Astrocyte of the spinal cord (primary cell): Measurements from ENCODE around the gene SESTD1.
"Not testable (repeated sequence)": the region's sequence is repeated elsewhere in the genome, so short reads cannot be mapped to it uniquely, and the experiment has no call there.

Experiments used
- DNase-seq: peaks from one replicate; pipeline ENCODE4 v3.0.0; 2011; ENCODE audit warnings: low read depth, low spot score
- H3K4me3 ChIP-seq: 2 replicates; pipeline ENCODE4 v1.5.1; 2011; ENCODE audit warnings: low read depth, mild to moderate bottlenecking, low read length, moderate library complexity
- CTCF ChIP-seq: IDR thresholded peaks from 2 replicates; pipeline ENCODE4 v1.5.1; 2012; ENCODE audit warnings: low read depth, mild to moderate bottlenecking, low read length, inconsistent platforms
- in situ Hi-C: cut with HindIII; loops from 2 replicates; pipeline ENCODE4 v1.10.0; 2017; ENCODE audit warnings: low sequenced_read_pairs

Gene SESTD1

DNA sequence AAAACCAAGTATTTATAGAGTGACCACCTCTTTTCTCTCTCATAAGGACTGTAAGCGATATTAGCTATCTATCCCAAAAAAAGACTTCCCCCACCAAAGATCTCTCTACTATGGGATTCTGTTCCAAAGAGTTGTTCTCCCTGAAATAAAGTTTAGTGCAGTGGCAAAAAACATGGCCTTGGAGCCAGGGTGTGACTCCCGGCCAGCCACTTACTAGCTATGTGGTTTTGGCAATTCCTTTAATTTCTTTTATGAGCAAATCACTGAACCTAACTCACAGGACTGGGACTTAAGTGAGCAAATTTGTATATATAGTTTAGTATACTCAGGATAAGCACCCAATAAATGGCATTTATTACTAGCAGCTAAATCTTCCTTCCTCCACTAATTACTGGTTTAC, 42.6 kb downstream of the SESTD1 start:
- in situ Hi-C loops, result no loop called here
- DNase-seq, result no peak
- no peak overlapping the region for H3K4me3 ChIP-seq
- TF ChIP-seq CTCF, result no peak

GRCh38 chr2:179218848-179219594, 45.6 kb downstream of the SESTD1 start:
- peak; percentile 93 for TF ChIP-seq CTCF
- in situ Hi-C loops, result no loop called here
- H3K4me3 ChIP-seq, result no peak overlapping the region
- DNase-seq, result peak; percentile 92

DNA sequence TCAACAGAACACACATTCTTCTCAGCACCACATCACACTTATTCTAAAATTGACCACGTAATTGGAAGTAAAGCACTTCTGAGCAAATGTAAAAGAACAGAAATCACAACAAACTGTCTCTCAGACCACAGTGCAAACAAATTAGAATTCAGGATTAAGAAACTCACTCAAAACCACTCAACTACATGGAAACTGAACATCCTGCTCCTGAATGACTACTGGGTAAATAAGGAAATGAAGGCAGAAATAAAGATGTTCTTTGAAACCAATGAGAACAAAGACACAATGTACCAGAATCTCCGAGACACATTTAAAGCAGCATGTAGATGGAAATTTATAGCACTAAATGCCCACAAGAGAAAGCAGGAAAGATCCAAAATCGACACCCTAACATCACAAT, 50.0 kb downstream of the SESTD1 start:
- H3K4me3 ChIP-seq, DNase-seq, in situ Hi-C loops: not testable (repeated sequence)

GRCh38 chr2:179211355-179211754, 53.3 kb downstream of the SESTD1 start:
- DNase-seq, result no peak
- H3K4me3 ChIP-seq, result no peak overlapping the region
- in situ Hi-C loops, result no loop called here
- TF ChIP-seq CTCF, result no peak

GRCh38 chr2:179208277-179208676, 56.4 kb downstream of the SESTD1 start:
- DNase-seq, H3K4me3 ChIP-seq, in situ Hi-C loops: not testable (repeated sequence)

DNA sequence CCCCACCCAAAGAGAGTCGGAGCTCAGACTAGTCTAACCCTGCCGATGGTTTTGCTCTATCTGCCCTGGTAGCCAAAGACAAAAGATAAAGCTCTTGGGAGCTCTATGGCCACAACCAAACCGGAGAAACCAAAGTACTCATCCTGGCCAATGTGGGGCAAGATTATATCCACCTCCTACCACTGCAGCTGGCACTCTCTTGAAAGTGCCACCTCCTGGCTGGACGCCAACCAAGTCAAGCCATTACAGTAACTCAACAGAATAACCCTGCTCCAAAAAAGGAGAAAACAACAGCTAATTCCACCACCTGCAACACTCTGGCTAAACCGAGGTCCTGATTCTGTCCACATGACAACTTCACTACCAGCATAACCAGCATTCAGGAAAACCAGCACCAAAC, 57.6 kb downstream of the SESTD1 start:
- in situ Hi-C loops, result no loop called here
- no peak for TF ChIP-seq CTCF
- no peak overlapping the region for H3K4me3 ChIP-seq
- DNase-seq, result no peak

- in situ Hi-C loops, result no loop called here
Measured at GRCh38 chr2:179201869-179202268, 62.8 kb downstream of the SESTD1 start.

GRCh38 chr2:179195926-179196590, 68.6 kb downstream of the SESTD1 start:
- H3K4me3 ChIP-seq, in situ Hi-C loops, DNase-seq: not testable (repeated sequence)

More at GRCh38 chr2:179201869-179202268, 62.8 kb downstream of the SESTD1 start:
- no peak for TF ChIP-seq CTCF
- no peak overlapping the region for H3K4me3 ChIP-seq
- no peak for DNase-seq
